Activated naive CD8-positive, alpha-beta T cell treated with anti-CD3 and anti-CD28 coated beads, Interleukin-2, amount 10 ng/mL, durations not matched to agents 7 days and 5 days (primary cell): ENCODE data around the gene LIPA. TPM values are rescaled to one million over a fixed set of nuclear protein-coding genes. Genes with fewer than 3 reads are reported as not detected.
"Not testable (repeated sequence)": the region's sequence is repeated elsewhere in the genome, so short reads cannot be mapped to it uniquely, and the experiment has no call there.

Experiments
- ATAC-seq: fragments of 150-1000 bp; cut with Tn5 transposase; one replicate; pipeline ENCODE4 v1.10.0; 2021; ENCODE audit warnings: low read depth, moderate library complexity
- POLR2A ChIA-PET: fragments of 350-600 bp; sonication (Branson Sonifier 250); formaldehyde crosslinking; loops from one replicate; lab custom pipeline; 2021; ENCODE audit warnings: antibody characterized with exemption; lab: Charles Lee
- DNase-seq: peaks from one replicate; pipeline ENCODE4 v3.0.0; 2021
- H3K27ac Mint-ChIP-seq: one replicate; pipeline ENCODE4 v1.8.0; 2022; ENCODE audit warnings: mild to moderate bottlenecking, mixed read lengths
- H3K27me3 Mint-ChIP-seq: one replicate; pipeline ENCODE4 v1.8.0; 2022; ENCODE audit warnings: mild to moderate bottlenecking, moderate library complexity, mixed read lengths
- H3K36me3 Mint-ChIP-seq: one replicate; pipeline ENCODE4 v1.8.0; 2021; ENCODE audit warnings: mild to moderate bottlenecking, mixed read lengths
- H3K4me1 Mint-ChIP-seq: one replicate; pipeline ENCODE4 v1.8.0; 2021; ENCODE audit warnings: mixed read lengths
- H3K4me3 Mint-ChIP-seq: one replicate; pipeline ENCODE4 v1.8.0; 2022; ENCODE audit warnings: mild to moderate bottlenecking, moderate library complexity, mixed read lengths
- H3K9me3 Mint-ChIP-seq: one replicate; pipeline ENCODE4 v1.8.0; 2021; ENCODE audit warnings: mixed read lengths
- total RNA-seq, 2 experiments: library from RNA; stranded (reverse); gene quantifications; one replicate each; pipeline ENCODE4 v1.2.3, GENCODE V29; 2021

Gene LIPA
- 10 to 100 TPM; 35.9 to 42.8 TPM for total RNA-seq

DNA sequence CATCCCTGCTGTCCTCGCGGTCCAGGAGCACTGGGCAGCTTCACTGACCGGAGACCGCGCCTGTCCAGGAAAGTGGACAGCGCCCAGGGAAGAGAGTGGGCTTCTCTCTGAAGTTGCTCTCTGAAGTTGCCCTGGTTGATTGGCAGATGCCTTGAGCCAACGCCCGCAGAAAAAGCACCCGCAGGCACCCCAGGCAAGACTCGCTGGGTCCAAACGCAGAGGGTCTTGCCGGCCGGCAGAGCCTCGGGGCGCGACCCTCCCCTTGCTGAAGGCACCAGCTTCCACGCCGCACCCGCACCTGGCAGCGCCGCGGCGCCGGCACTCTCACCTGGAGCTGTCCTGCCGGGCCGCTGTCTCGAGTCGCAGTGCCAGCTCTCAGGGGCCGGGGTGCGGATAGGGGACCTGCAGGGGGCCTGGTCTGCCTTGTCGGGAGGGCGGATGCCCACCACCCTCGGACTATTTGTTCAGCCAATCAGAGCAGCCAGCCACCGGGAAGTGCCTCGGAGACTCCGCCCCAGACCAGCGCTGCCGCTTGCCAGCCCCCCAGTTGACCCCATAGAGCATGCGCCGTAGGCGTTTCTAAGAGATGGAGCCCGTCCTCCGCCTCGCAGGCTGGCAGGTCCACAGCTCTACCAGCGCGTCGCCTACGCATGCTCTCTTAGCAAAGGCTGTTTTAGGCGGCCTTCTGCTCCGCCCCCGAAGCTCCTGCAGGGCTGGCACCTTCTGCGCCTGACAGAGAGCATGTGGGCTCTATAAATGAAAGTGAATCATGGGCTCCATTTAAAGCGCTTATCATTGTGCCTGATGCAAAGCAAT, at the start of gene LIPA:
Gene LIPA, minus strand, starts transcription at position 367 of the 816 bp plus-strand sequence. CDS start 4,127 bp downstream, outside the sequence.
- peak; percentile 100 for ATAC-seq
- POLR2A ChIA-PET = interaction anchor here (0.7 to 2.0 kb wide), 7 partner anchors 11 to 449 kb away, joined by 3 to 9 read pairs (median 4); partner anchors contain the start of genes IFIT1, IFIT2, IFIT5 and KIF20B
- Mint-ChIP-seq H3K36me3 (peaks cover 14% of the 10 kb centered on the region), H3K4me1 (peaks cover 20% of the 10 kb centered on the region), H3K27ac (peak within 1 kb of the TSS; percentile 79), H3K4me3 (peak within 1 kb of the TSS; percentile 86), H3K27me3 (peaks cover 4% of the 10 kb centered on the region), H3K9me3 (peaks cover 15% of the 10 kb centered on the region)
- DNase-seq = peak; percentile 89

DNA sequence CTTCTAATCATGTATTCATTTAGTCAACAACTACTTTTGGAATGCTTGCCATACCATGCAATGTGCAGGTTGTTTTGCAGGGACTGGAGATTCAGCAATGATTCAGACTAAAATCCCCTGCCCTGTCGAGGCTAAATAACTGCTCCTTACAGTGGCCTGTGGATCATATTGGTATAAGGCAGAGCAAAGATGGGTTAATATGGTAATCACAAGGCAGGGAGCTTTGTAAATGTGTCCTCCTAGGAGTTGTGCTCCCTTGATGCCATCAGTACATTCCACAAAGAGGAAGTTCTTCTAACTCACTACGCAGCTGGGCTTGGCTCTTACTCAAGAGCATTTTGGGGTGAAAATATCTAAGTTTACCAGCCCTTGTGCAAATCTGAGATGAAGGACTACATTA, 49.7 kb upstream of the LIPA start:
- peak overlapping the region; percentile 95 for H3K4me3 Mint-ChIP-seq
- H3K4me1 Mint-ChIP-seq = peaks cover 39% of the 10 kb centered on the region
- peaks cover 36% of the 10 kb centered on the region for H3K36me3 Mint-ChIP-seq
- H3K9me3 Mint-ChIP-seq = peaks cover 8% of the 10 kb centered on the region
- ATAC-seq (peak; percentile 14), DNase-seq (no peak)
- POLR2A ChIA-PET = interaction anchor here (1.2 to 4.0 kb wide), 12 partner anchors 9 to 310 kb away, joined by 3 to 40 read pairs (median 7); partner anchors contain the start of genes FAS, IFIT1, IFIT3 and IFIT5
- H3K27ac Mint-ChIP-seq = peak overlapping the region; percentile 94
- no peaks in the 10 kb centered on the region for H3K27me3 Mint-ChIP-seq

DNA sequence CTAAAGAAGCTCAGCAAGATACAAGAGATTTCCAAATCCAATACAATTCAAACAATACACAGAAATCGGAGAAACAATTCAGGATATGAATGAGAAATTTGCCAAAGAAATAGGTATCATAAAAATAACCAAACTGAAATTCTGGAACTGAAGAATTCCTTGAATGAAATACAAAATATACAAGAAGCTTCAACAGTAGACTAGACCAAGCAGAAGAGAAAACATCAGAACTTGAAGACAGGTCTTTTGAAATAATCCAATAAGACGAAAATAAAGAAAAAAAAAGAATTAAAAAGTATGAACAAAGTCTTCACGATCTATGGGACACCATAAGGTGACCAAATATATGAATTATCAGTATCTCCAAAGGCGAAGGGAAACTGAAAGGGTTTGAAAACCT, 47.5 kb upstream of the LIPA start:
- no peak overlapping the region for H3K27ac Mint-ChIP-seq
- peaks cover 22% of the 10 kb centered on the region for H3K36me3 Mint-ChIP-seq
- ATAC-seq (no peak), DNase-seq (no peak)
- H3K27me3 Mint-ChIP-seq = no peaks in the 10 kb centered on the region
- peaks cover 45% of the 10 kb centered on the region for H3K4me1 Mint-ChIP-seq
- no peak overlapping the region for H3K4me3 Mint-ChIP-seq
- POLR2A ChIA-PET = no interaction called here
- peaks cover 8% of the 10 kb centered on the region for H3K9me3 Mint-ChIP-seq

DNA sequence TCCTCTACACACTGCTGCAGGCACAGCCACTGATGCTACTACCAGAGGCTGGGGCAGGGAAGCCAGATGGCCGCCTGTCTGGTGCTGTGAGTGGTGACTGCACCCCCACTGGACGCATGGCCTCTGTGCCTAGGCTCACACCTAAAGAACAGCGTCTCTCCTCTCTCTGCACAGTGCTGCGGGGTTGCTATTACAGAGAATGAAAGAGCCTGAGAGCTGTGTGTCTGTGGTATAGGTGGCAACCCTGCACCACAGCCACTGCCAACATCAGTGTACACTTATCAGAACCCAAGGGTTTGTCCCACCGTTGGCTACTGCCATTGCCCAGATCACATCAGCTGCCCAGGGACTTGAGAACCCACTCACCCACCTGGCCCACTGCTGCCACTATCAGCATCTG, 46.2 kb upstream of the LIPA start:
- peaks cover 8% of the 10 kb centered on the region for H3K9me3 Mint-ChIP-seq
- no peak overlapping the region for H3K27ac Mint-ChIP-seq
- DNase-seq (no peak), ATAC-seq (no peak)
- H3K36me3 Mint-ChIP-seq = peaks cover 16% of the 10 kb centered on the region
- no peaks in the 10 kb centered on the region for H3K27me3 Mint-ChIP-seq
- POLR2A ChIA-PET = no interaction called here
- no peak overlapping the region for H3K4me3 Mint-ChIP-seq
- peaks cover 39% of the 10 kb centered on the region for H3K4me1 Mint-ChIP-seq

DNA sequence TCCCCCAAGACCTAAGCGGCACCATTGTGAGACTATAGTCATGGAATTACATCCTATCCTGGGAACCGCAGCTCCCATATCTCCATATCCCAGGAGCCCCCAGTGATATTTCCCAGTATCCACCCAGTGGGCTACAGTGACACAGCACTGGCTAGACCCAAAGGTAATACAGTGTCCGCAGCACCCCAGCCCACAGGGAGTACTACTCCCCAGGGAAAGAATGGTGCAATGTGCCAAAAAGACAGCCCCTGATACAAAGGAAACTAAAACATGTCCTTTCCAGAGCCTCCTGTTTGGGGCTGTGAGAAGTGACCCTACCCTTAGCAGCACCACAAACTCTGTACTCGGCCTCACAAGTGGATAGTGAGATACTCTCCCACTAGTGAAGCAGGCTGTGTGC, 45.8 kb upstream of the LIPA start:
- no peak overlapping the region for H3K4me3 Mint-ChIP-seq
- peaks cover 39% of the 10 kb centered on the region for H3K4me1 Mint-ChIP-seq
- DNase-seq (no peak), ATAC-seq (no peak)
- H3K36me3 Mint-ChIP-seq = peaks cover 16% of the 10 kb centered on the region
- H3K27ac Mint-ChIP-seq = no peak overlapping the region
- H3K9me3 Mint-ChIP-seq = peaks cover 8% of the 10 kb centered on the region
- POLR2A ChIA-PET = no interaction called here
- H3K27me3 Mint-ChIP-seq = no peaks in the 10 kb centered on the region

DNA sequence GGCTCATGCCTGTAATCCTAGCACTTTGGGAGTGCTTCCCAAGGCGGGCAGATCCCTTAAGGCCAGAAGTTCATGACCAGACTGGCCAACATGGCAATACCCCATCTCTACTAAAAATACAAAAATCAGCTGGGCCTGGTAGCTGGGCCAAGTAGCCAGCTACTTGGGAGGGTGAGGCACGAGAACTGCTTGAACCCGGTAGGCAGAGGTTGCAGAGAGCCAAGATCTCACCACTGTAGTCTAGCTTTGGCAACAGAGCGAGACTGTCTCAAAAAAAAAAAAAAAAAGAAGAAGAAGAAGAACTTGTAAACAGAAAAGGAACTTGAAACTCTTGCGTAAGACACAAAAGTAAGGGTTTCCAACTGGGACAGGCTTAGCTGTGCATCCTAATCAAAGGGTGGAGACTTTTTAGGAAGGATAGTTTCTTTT, 44.7 kb upstream of the LIPA start:
- Mint-ChIP-seq H3K9me3 (peaks cover 8% of the 10 kb centered on the region), H3K27ac (peak overlapping the region; percentile 74), H3K4me3 (peak overlapping the region; percentile 56), H3K27me3 (no peaks in the 10 kb centered on the region), H3K36me3 (peaks cover 16% of the 10 kb centered on the region), H3K4me1 (peaks cover 38% of the 10 kb centered on the region)
- POLR2A ChIA-PET = interaction anchor here (0.6 to 2.1 kb wide), 5 partner anchors 31 to 397 kb away, joined by 3 to 10 read pairs (median 6); partner anchors contain the start of genes IFIT1 and IFIT3
- DNase-seq = no peak
- ATAC-seq = no peak

DNA sequence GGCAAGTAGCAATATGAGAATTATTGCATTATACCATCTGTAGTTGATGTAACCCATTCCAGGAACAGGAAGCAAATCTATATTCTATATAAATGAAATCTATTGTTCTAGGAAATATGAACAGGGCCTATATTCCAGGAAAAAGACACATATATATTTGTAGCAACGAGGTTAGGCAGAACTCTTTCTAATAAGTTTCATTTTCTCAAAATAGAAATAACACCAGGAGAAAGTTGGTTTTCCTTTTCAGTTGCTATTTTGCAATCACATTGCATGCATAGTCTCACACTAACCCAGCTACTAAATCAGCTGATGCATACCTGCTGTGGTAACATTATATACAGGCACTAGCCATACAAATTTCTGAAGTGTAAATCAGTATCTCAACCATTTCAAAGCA, 44.0 kb upstream of the LIPA start:
- Mint-ChIP-seq H3K36me3 (peaks cover 16% of the 10 kb centered on the region), H3K4me1 (peaks cover 34% of the 10 kb centered on the region), H3K4me3 (peak overlapping the region; percentile 56), H3K27ac (peak overlapping the region; percentile 74), H3K9me3 (peaks cover 8% of the 10 kb centered on the region), H3K27me3 (no peaks in the 10 kb centered on the region)
- DNase-seq (no peak), ATAC-seq (peak; percentile 78)
- POLR2A ChIA-PET = interaction anchor here (0.6 to 2.1 kb wide), 6 partner anchors 32 to 396 kb away, joined by 3 to 10 read pairs (median 7); partner anchors contain the start of genes IFIT1, IFIT3 and IFIT5

DNA sequence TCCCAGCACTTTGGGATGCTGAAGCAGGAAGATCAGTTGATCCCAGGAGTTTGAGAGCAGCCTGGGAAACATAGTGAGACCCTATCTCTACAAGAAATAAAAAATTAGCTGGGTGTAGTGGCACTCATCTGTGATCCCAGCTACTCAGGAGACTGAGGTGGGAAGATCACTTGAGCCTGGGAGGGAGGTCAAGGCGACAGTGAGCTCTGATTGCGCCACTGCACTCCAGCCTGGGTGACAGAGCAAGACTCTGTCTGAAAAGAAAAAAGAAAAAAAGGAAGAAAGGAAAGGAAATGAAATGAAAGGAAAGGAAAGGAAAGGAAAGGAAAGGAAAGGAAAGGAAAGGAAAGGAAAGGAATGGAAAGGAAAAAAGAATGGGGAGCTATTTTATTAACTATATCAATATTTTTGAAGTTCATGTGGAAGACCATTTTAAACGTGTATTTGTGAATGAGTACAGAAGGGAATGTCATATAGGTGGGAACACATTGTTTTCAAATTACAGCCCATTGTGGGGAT, 43.2 kb upstream of the LIPA start:
- peaks cover 8% of the 10 kb centered on the region for H3K9me3 Mint-ChIP-seq
- H3K27ac Mint-ChIP-seq = no peak overlapping the region
- peaks cover 16% of the 10 kb centered on the region for H3K36me3 Mint-ChIP-seq
- ATAC-seq (no peak), DNase-seq (no peak)
- H3K4me3 Mint-ChIP-seq = peak overlapping the region; percentile 51
- peaks cover 33% of the 10 kb centered on the region for H3K4me1 Mint-ChIP-seq
- H3K27me3 Mint-ChIP-seq = no peaks in the 10 kb centered on the region
- POLR2A ChIA-PET = interaction anchor here (1.3 to 2.1 kb wide), 3 partner anchors 33 to 119 kb away, joined by 3 to 10 read pairs (median 8); partner anchors contain the start of genes IFIT3 and IFIT5

DNA sequence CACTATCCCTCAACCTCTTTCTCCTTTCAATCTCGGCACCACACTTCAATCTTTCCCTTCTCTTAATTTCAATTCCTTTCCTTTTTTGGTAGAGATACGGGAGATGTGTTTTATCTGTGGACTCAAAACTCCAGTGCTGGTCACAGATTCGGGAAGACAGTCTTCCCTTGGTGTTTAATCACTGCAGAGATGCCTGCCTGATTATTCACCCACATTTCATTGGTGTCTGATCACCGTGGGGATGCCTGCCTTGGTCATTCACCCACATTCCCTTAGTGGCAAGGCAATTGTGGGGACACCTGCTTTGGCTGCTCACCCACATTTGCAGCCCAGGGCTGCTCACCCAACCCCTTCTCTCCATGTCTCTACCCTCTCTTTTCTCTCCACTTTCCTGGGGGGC, 33.7 kb upstream of the LIPA start:
- H3K36me3 Mint-ChIP-seq, ATAC-seq, H3K4me1 Mint-ChIP-seq, H3K27ac Mint-ChIP-seq, POLR2A ChIA-PET, H3K4me3 Mint-ChIP-seq, DNase-seq, H3K9me3 Mint-ChIP-seq: not testable (repeated sequence)
- H3K27me3 Mint-ChIP-seq = peaks cover 12% of the 10 kb centered on the region

DNA sequence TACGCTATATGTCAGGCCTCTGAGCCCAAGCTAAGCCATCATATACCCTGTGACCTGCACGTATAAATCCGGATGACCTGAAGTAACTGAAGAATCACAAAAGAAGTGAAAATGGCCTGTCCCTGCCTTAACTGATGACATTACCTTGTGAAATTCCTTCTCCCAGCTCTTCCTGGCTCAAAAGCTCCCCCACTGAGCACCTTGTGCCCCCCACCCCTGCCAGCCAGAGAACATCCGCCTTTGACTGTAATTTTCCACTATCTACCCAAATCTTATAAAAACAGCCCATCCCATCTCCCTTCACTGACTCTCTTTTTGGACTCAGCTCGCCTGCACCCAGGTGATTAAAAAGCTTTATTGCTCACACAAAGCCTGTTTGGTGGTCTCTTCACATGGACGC, 33.1 kb upstream of the LIPA start:
- H3K36me3 Mint-ChIP-seq, POLR2A ChIA-PET, H3K27ac Mint-ChIP-seq, ATAC-seq, H3K4me1 Mint-ChIP-seq, H3K9me3 Mint-ChIP-seq, DNase-seq, H3K4me3 Mint-ChIP-seq: not testable (repeated sequence)
- H3K27me3 Mint-ChIP-seq = peaks cover 12% of the 10 kb centered on the region

DNA sequence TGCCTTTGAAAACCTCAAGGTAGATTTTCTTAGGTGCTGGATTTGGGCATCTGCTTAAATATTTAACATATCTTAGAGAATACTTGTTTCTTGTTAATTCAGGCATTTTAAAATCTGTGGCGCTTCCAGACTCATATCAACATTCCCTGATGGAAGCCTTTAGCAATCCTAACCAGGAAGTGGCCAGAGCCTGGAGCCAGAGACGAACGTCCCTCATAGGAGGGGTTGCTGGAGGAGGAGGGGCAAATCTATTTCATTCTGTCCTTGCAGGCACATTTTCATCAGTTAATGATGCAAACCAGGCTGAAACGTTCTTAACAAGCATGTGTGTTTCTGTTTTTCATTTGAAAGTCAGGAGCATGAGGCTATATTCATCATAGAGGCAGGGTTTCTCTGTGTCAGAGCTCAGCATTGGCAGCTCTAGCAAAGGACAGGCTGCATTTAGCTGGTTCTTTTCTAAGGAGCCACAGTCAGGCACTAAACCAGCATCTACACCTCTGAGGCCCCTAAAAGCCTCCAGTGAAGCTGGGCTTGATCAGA, 32.4 kb upstream of the LIPA start:
- DNase-seq (no peak), ATAC-seq (no peak)
- H3K4me1 Mint-ChIP-seq = no peaks in the 10 kb centered on the region
- POLR2A ChIA-PET = no interaction called here
- H3K4me3 Mint-ChIP-seq = no peak overlapping the region
- H3K27me3 Mint-ChIP-seq = peaks cover 12% of the 10 kb centered on the region
- H3K36me3 Mint-ChIP-seq = no peaks in the 10 kb centered on the region
- H3K27ac Mint-ChIP-seq = no peak overlapping the region
- no peaks in the 10 kb centered on the region for H3K9me3 Mint-ChIP-seq

DNA sequence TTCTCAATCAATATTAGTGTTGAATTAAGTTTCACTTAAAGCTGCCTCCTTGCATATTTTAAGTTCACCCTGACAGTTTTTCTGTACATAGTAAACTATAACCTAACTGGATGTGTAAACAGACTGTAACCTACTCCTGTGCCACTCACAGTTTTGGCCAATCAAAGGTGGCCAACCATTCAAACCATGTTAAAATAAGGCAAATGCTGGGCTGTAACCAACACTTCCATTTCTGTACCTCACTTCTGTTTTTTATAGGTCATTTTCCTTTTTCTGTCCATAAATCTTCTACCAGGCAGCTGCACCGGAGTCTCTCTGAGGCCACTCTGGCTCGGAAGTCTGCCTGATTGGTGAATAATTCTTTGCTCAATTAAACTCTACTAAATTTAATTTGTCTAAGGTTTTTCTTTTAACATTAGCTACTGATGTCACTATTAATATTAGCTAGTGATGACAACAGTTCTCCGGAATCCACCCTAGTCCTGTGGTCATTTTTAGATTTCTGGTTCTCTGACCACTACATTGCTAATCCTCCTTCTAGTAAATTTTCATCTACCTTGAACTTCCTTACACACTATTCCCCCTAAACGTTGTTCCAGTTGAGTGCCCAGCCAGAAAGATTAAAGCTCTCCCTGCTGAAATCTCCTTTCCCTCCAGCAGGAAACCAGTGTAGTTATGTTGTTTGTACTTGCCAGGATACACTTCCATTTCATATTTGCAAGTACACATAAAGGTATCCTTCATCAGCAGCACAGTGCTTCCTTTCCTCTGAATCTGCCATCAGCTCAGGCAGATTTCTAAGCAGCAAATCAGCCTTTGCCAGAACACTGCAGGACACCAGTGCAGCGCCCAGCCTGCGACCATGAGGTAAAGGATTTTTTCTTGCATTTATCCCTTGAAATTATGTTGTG, 31.7 kb upstream of the LIPA start:
- Mint-ChIP-seq H3K9me3 (no peaks in the 10 kb centered on the region), H3K4me1 (no peaks in the 10 kb centered on the region), H3K4me3 (no peak overlapping the region), H3K27ac (no peak overlapping the region), H3K36me3 (no peaks in the 10 kb centered on the region), H3K27me3 (peaks cover 12% of the 10 kb centered on the region)
- DNase-seq = no peak
- no peak for ATAC-seq
- POLR2A ChIA-PET = no interaction called here
